Ishikawa (cell line): ENCODE results near the gene YWHAQ.

ENCODE experiments used
- CEBPB ChIP-seq: IDR thresholded peaks from 2 replicates; pipeline ENCODE4 v1.6.1; 2012
- EP300 ChIP-seq: IDR thresholded peaks from 2 replicates; pipeline ENCODE4 v1.6.1; 2012; ENCODE audit warnings: borderline replicate concordance
- FOXM1 ChIP-seq: IDR thresholded peaks from 2 replicates; pipeline ENCODE4 v1.6.1; 2012; ENCODE audit warnings: low read depth, borderline replicate concordance
- MAX ChIP-seq: IDR thresholded peaks from 2 replicates; pipeline ENCODE4 v1.6.1; 2012
- NFIC ChIP-seq: IDR thresholded peaks from 2 replicates; pipeline ENCODE4 v1.6.1; 2012
- REST ChIP-seq: IDR thresholded peaks from 2 replicates; pipeline ENCODE4 v1.6.1; 2012; ENCODE audit warnings: low read depth, mild to moderate bottlenecking
- TAF1 ChIP-seq: IDR thresholded peaks from 2 replicates; pipeline ENCODE4 v1.6.1; 2012; ENCODE audit warnings: low read depth, mild to moderate bottlenecking
- TEAD4 ChIP-seq: IDR thresholded peaks from 2 replicates; pipeline ENCODE4 v1.6.1; 2012
- YY1 ChIP-seq: IDR thresholded peaks from 2 replicates; pipeline ENCODE4 v1.6.1; 2012; ENCODE audit warnings: low read depth
- ZBTB7A ChIP-seq: IDR thresholded peaks from 2 replicates; pipeline ENCODE4 v1.6.1; 2012; ENCODE audit warnings: low read depth

GRCh38 chr2:9653485-9654271, 22.9 kb upstream of the YWHAQ start:
- TF ChIP-seq TAF1 (no peak), REST (no peak), CEBPB (no peak), YY1 (no peak), TEAD4 (no peak), ZBTB7A (no peak), FOXM1 (no peak), MAX (no peak), NFIC (no peak), EP300 (no peak)
